Ovary (tissue), 9 donors: ENCODE results near the gene SLC15A1. TPM values are rescaled to one million over a fixed set of nuclear protein-coding genes. Genes with fewer than 3 reads are reported as not detected.

Source experiments
- DNase-seq, 5 donors: peaks; one replicate each; pipeline ENCODE4 v3.0.0-alpha.2; 2019 to 2020
- H3K27ac ChIP-seq, 2 donors: fragments of 200-600 bp; one replicate each; pipeline versions ENCODE4 v1.5.1 to v1.8.0; 2019 to 2022
- H3K27me3 ChIP-seq: fragments of 200-600 bp; one replicate; pipeline ENCODE4 v1.8.0; 2022
- H3K36me3 ChIP-seq: fragments of 200-600 bp; sonication (generic); one replicate; pipeline ENCODE4 v1.5.1; 2019
- H3K4me1 ChIP-seq: one replicate; pipeline ENCODE4 v1.8.1; 2013; ENCODE audit warnings: mild to moderate bottlenecking, moderate library complexity; ENCODE audit not compliant: insufficient read depth
- H3K4me3 ChIP-seq: fragments of 200-600 bp; sonication (generic); one replicate; pipeline ENCODE4 v1.5.1; 2017
- H3K9me3 ChIP-seq, 2 donors: fragments of 200-600 bp in 1 of 2; sonication (generic) in 1 of 2; one replicate each; pipeline versions ENCODE4 v1.5.1 to v1.8.1; 2013 to 2019; ENCODE audit warnings: mild to moderate bottlenecking in 1 of 2, moderate library complexity in 1 of 2
- EP300 ChIP-seq: sonication (generic); formaldehyde crosslinking; IDR thresholded peaks from one replicate; pipeline ENCODE4 v1.6.1; 2017; ENCODE audit warnings: antibody characterized with exemption
- POLR2A ChIP-seq: fragments of 450-650 bp; IDR thresholded peaks from one replicate; pipeline ENCODE4 v1.6.1; 2017; ENCODE audit warnings: antibody characterized with exemption, mild to moderate bottlenecking, moderate library complexity
- WGBS, 3 donors: extraction: QIAGEN DNeasy Blood & Tissue Kit in 1 of 3; methylation state at CpG; one replicate each; pipeline versions ENCODE4 v1.1.5 to v1.1.7; 2013 to 2017; 5-methylcytosine and 5-hydroxymethylcytosine counted together
- intact Hi-C, 4 donors: fragments of 100-400 bp; cut with DNase I; formaldehyde crosslinking; loops; one replicate each; pipeline versions ENCODE4 v1.11.0 to v1.15.1; 2022 to 2023
- polyA plus RNA-seq, 2 donors: library from polyadenylated mRNA; stranded (reverse); fragments of 200-250 nt in 1 of 2; fragments of 350-450 nt in 1 of 2; fragmentation: Illumina TruSeq in 1 of 2; extraction: RNeasy Lipid Tissue Mini Kit (QIAGEN cat#74804) in 1 of 2; gene quantifications; one replicate each; pipeline ENCODE4 v1.2.3, GENCODE V29; 2013 to 2014
- total RNA-seq, 7 donors: library from RNA; depleted of rRNA in 2 of 7; stranded (reverse); fragments of >200 nt in 2 of 7; fragmentation: NEBNext Ultra II Directional in 3 of 7; extraction: Animal tissue kit (Norgen Biotek cat#: 25700) in 3 of 7; gene quantifications; one replicate each; pipeline versions ENCODE4 v1.1.0 to v1.2.4, GENCODE V29; 2016 to 2023
- TF ChIP-seq, protein P1 (sequence below), 3 donors: fragments of 450-650 bp in 2 of 3; fragments of 200-600 bp in 1 of 3; IDR thresholded peaks; one replicate each; pipeline versions ENCODE4 v1.5.1 to v1.8.0; 2016 to 2022; ENCODE audit warnings: antibody characterized with exemption in 3 of 3, mild to moderate bottlenecking in 1 of 3
- donor health status: DM: no; HTN: no; CAD: no; lungs with moderate emphysema.
- donor health status: DM: no; HTN: no; CAD: no.
- donor health status: Bipolar disorder and iron deficiency.
- donor health status: DM: yes; HTN: yes; CAD: no.
- donor health status: DM: no; HTN: no; CAD: no.
- donor health status: DM: yes; HTN: yes; CAD: no.

The SLC15A1 gene
- total and polyA plus RNA-seq, 9 donors = 0.05 to 1.3 (median 0.13) TPM; not detected in 3

DNA sequence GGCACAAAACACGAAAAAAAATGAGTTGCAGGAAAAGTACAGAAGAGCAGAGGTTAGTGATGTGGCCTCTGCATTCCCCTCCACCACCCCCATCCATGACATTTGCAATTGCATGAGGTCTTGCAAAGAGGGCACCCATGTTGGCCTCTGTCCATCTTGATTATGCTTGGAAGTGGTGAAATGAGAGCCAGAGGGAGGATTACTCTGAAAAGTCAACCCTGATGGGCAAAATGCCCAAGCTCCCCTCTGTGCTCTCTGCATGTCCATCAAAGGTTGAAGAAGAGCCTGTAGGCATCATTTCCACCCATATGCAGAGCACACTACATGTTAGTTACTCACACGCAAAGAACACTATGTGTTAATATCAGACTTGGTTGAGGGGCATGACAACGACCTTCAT is 71.4 kb downstream of the SLC15A1 start:
- TF ChIP-seq POLR2A (no peak), EP300 (no peak)
- TF ChIP-seq, protein P1, sequence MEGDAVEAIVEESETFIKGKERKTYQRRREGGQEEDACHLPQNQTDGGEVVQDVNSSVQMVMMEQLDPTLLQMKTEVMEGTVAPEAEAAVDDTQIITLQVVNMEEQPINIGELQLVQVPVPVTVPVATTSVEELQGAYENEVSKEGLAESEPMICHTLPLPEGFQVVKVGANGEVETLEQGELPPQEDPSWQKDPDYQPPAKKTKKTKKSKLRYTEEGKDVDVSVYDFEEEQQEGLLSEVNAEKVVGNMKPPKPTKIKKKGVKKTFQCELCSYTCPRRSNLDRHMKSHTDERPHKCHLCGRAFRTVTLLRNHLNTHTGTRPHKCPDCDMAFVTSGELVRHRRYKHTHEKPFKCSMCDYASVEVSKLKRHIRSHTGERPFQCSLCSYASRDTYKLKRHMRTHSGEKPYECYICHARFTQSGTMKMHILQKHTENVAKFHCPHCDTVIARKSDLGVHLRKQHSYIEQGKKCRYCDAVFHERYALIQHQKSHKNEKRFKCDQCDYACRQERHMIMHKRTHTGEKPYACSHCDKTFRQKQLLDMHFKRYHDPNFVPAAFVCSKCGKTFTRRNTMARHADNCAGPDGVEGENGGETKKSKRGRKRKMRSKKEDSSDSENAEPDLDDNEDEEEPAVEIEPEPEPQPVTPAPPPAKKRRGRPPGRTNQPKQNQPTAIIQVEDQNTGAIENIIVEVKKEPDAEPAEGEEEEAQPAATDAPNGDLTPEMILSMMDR (IDR thresholded peaks at IDR 0.05) = no peak
- intact Hi-C loops = loop anchor here in 2 of 4 donors (5.0 to 10.0 kb wide), 2 partner anchors 166 to 556 kb away; no protein-coding TSS in a partner anchor
- H3K36me3 ChIP-seq = no peaks in the 10 kb centered on the region
- 84 to 86% (median 85%) methylated on average over 3 of the region's 3 CpGs for WGBS, 3 donors
- no peaks in the 10 kb centered on the region for H3K27me3 ChIP-seq
- H3K4me1 ChIP-seq = no peaks in the 10 kb centered on the region
- H3K4me3 ChIP-seq = no peak overlapping the region
- no peak overlapping the region for H3K27ac ChIP-seq
- no peak for DNase-seq
- no peaks in the 10 kb centered on the region for H3K9me3 ChIP-seq

DNA sequence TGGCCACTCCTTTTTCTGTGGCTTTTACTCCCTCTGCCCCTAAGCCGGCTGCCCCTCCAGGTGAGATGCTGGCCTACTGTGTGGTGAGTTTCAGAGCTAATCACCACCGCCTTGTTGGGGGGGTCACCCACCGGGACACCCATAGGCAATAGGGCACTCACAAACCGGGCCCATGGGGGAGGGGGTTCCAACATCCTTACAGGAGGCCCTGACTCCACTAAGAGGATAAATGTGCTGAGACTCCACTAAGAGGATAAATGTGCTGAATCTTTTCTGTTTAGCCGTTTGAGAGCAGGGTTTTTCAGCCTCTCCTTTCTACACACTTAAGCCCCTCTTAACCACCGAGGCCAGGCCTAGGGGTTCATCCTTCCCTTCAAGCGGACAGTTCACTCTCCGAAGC is 73.7 kb downstream of the SLC15A1 start:
- TF ChIP-seq, protein P1 (IDR thresholded peaks at IDR 0.05) = no peak
- no peak for TF ChIP-seq EP300
- no peak for TF ChIP-seq POLR2A
- Histone ChIP-seq H3K27me3 (no peaks in the 10 kb centered on the region), H3K27ac (no peak overlapping the region), H3K4me3 (no peak overlapping the region), H3K9me3 (no peaks in the 10 kb centered on the region), H3K36me3 (no peaks in the 10 kb centered on the region), H3K4me1 (no peaks in the 10 kb centered on the region)
- WGBS, 3 donors = 86 to 91% (median 91%) methylated on average over 8 of the region's 8 CpGs
- no peak for DNase-seq
- intact Hi-C loops = loop anchor here in 3 of 4 donors (10.0 kb wide), 3 partner anchors 534 to 824 kb away; partner anchors contain the start of gene FARP1 (in 1 of the 3)

DNA sequence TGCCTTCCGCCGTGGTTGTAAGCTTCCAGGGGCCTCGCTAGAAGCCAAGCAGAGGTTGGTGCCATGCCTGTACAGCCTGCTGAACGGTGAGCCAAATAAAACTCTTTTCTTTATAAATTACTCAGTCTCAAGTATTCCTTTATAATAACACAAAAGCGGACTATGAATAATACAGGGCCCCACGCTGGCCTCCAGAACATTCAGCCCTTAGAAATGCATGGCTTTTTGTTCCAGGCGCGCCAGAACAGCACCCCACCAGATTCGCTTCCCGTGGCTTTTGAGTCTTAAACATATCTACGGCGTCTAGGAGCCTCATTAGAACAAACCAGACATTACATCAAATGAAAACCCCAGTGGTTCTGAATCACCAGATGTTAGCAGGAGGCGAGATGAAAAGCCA is 75.1 kb downstream of the SLC15A1 start:
- no peak overlapping the region for H3K27ac ChIP-seq

DNA sequence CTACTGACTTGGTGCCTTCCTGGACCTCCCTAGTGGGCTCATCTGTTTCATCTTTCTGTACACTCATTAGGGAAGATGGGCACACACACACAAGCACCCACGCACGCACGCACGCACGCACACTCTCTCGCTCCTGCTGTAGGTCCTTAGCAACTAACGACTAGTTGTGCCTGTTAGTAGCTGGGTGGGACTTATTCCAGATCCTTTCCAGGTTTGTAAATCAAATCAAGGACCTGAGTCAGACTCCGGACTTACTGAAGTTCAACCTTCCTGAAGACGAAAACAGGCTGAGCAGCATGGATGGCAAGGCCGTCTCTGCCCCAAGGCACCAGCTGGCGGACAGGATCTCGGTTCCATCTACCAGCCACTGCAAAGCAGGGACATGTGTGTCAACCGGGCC is 76.2 kb downstream of the SLC15A1 start:
- intact Hi-C loops = loop anchor here in 3 of 4 donors (10.0 kb wide), 3 partner anchors 531 to 821 kb away; partner anchors contain the start of gene FARP1 (in 1 of the 3)
- DNase-seq = no peak
- Histone ChIP-seq H3K9me3 (no peaks in the 10 kb centered on the region), H3K4me1 (peaks cover 1% of the 10 kb centered on the region), H3K27ac (no peak overlapping the region), H3K36me3 (no peaks in the 10 kb centered on the region), H3K4me3 (no peak overlapping the region), H3K27me3 (no peaks in the 10 kb centered on the region)
- no peak for TF ChIP-seq POLR2A
- no peak for TF ChIP-seq EP300
- TF ChIP-seq, protein P1 (IDR thresholded peaks at IDR 0.05) = no peak
- 90 to 93% (median 91%) methylated on average over 13 of the region's 13 CpGs for WGBS, 3 donors

More for the DNA sequence above, 75.1 kb downstream of the SLC15A1 start:
- H3K27me3 ChIP-seq = no peaks in the 10 kb centered on the region
- no peaks in the 10 kb centered on the region for H3K36me3 ChIP-seq
- DNase-seq = no peak
- WGBS, 3 donors = 86 to 89% (median 88%) methylated on average over 13 of the region's 13 CpGs
- H3K4me1 ChIP-seq = peaks cover 1% of the 10 kb centered on the region
- H3K9me3 ChIP-seq = no peaks in the 10 kb centered on the region
- no peak overlapping the region for H3K4me3 ChIP-seq
- TF ChIP-seq, protein P1 (IDR thresholded peaks at IDR 0.05) = no peak
- intact Hi-C loops = loop anchor here in 3 of 4 donors (10.0 kb wide), 3 partner anchors 533 to 823 kb away; partner anchors contain the start of gene FARP1 (in 1 of the 3)
